GM23338 (cell line): Measurements from ENCODE around the gene FOXP4.

Experiments
- EZH2 ChIP-seq: fragments of 200-600 bp; sonication (generic); IDR thresholded peaks from one replicate; pipeline ENCODE4 v1.8.0; 2017; ENCODE audit warnings: antibody characterized with exemption, mild to moderate bottlenecking, low read depth; ENCODE audit not compliant: unreplicated experiment
- EZH2phosphoT487 ChIP-seq: fragments of 200-600 bp; sonication (generic); IDR thresholded peaks from one replicate; pipeline ENCODE4 v1.8.1; 2018; ENCODE audit warnings: antibody characterized with exemption; ENCODE audit not compliant: unreplicated experiment
- TF ChIP-seq, protein P1 (sequence below), 2 experiments: fragments of 200-600 bp in 1 of 2; sonication (generic) in 1 of 2; conservative IDR thresholded peaks; 2 replicates each; pipeline versions ENCODE4 v1.5.1 to v1.6.1; 2016 to 2017; ENCODE audit warnings: antibody characterized with exemption in 2 of 2, low read depth in 2 of 2, mild to moderate bottlenecking in 2 of 2, moderate library complexity in 1 of 2
- TF ChIP-seq, protein P2 (sequence below): IDR thresholded peaks from one replicate; pipeline ENCODE4 v1.6.1; 2018; ENCODE audit warnings: antibody characterized with exemption; ENCODE audit not compliant: unreplicated experiment

DNA sequence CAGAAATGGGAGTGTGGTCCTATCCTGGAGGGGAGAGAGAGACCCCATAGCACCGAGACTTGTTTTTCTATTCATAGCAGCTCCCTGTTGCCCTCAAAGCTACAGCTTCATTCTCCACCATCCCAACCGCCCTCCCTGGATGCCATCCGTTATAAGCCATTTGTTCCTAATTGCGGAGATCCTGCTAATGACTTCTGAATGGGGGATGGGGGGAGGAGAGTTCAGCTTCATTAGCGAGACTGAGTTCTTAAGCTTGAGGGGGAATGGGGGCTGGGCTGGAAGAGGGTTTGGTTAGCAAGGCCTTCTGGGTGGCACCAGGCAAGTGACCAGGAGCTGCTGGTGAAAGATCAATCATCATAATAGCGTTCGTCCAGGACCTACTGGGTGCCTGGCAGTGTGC is 27.1 kb downstream of the FOXP4 start:
- TF ChIP-seq, protein P1, sequence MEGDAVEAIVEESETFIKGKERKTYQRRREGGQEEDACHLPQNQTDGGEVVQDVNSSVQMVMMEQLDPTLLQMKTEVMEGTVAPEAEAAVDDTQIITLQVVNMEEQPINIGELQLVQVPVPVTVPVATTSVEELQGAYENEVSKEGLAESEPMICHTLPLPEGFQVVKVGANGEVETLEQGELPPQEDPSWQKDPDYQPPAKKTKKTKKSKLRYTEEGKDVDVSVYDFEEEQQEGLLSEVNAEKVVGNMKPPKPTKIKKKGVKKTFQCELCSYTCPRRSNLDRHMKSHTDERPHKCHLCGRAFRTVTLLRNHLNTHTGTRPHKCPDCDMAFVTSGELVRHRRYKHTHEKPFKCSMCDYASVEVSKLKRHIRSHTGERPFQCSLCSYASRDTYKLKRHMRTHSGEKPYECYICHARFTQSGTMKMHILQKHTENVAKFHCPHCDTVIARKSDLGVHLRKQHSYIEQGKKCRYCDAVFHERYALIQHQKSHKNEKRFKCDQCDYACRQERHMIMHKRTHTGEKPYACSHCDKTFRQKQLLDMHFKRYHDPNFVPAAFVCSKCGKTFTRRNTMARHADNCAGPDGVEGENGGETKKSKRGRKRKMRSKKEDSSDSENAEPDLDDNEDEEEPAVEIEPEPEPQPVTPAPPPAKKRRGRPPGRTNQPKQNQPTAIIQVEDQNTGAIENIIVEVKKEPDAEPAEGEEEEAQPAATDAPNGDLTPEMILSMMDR (conservative IDR thresholded peaks at IDR 0.05; ENCODE audit: low read depth in 2 of 2) = no peak
- no peak for TF ChIP-seq EZH2phosphoT487
- no peak for TF ChIP-seq EZH2
- TF ChIP-seq, protein P2, sequence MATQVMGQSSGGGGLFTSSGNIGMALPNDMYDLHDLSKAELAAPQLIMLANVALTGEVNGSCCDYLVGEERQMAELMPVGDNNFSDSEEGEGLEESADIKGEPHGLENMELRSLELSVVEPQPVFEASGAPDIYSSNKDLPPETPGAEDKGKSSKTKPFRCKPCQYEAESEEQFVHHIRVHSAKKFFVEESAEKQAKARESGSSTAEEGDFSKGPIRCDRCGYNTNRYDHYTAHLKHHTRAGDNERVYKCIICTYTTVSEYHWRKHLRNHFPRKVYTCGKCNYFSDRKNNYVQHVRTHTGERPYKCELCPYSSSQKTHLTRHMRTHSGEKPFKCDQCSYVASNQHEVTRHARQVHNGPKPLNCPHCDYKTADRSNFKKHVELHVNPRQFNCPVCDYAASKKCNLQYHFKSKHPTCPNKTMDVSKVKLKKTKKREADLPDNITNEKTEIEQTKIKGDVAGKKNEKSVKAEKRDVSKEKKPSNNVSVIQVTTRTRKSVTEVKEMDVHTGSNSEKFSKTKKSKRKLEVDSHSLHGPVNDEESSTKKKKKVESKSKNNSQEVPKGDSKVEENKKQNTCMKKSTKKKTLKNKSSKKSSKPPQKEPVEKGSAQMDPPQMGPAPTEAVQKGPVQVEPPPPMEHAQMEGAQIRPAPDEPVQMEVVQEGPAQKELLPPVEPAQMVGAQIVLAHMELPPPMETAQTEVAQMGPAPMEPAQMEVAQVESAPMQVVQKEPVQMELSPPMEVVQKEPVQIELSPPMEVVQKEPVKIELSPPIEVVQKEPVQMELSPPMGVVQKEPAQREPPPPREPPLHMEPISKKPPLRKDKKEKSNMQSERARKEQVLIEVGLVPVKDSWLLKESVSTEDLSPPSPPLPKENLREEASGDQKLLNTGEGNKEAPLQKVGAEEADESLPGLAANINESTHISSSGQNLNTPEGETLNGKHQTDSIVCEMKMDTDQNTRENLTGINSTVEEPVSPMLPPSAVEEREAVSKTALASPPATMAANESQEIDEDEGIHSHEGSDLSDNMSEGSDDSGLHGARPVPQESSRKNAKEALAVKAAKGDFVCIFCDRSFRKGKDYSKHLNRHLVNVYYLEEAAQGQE = no peak
